Calu3 (cell line): ENCODE measurements around the gene CACNB4. TPM values are rescaled to one million over a fixed set of nuclear protein-coding genes. Genes with fewer than 3 reads are reported as not detected.

Experiments
- BruUV-seq: library from RNA; stranded (reverse); fragments of 400-500 nt; replicated peaks from 2 replicates; lab custom pipeline; 2021; lab: Mats Ljungman, UMichigan
- CTCF ChIA-PET: fragments of 300-600 bp; sonication (Branson Sonifier 250); formaldehyde crosslinking; loops from one replicate; lab custom pipeline; 2022; ENCODE audit warnings: antibody characterized with exemption; lab: Charles Lee
- DNase-seq: peaks from one replicate; pipeline ENCODE4 v3.0.0; 2022
- H3K27ac Mint-ChIP-seq: one replicate; pipeline ENCODE4 v1.8.0; 2022; ENCODE audit warnings: mixed read lengths; ENCODE audit not compliant: unreplicated experiment
- H3K27me3 Mint-ChIP-seq: one replicate; pipeline ENCODE4 v1.8.0; 2022; ENCODE audit warnings: mixed read lengths; ENCODE audit not compliant: unreplicated experiment
- H3K36me3 Mint-ChIP-seq: one replicate; pipeline ENCODE4 v1.8.0; 2022; ENCODE audit warnings: mild to moderate bottlenecking, moderate library complexity, mixed read lengths; ENCODE audit not compliant: insufficient read depth, unreplicated experiment
- H3K4me1 Mint-ChIP-seq: one replicate; pipeline ENCODE4 v1.8.0; 2022; ENCODE audit warnings: mild to moderate bottlenecking, low read depth, mixed read lengths; ENCODE audit not compliant: unreplicated experiment
- H3K4me3 Mint-ChIP-seq: one replicate; pipeline ENCODE4 v1.8.0; 2022; ENCODE audit warnings: mild to moderate bottlenecking, low read depth, moderate library complexity, mixed read lengths; ENCODE audit not compliant: unreplicated experiment
- H3K9me3 Mint-ChIP-seq: one replicate; pipeline ENCODE4 v1.8.0; 2022; ENCODE audit warnings: low read depth, mixed read lengths; ENCODE audit not compliant: unreplicated experiment
- CTCF ChIP-seq: fragments of 200-600 bp; IDR thresholded peaks from one replicate; pipeline ENCODE4 v1.8.0; 2022; ENCODE audit warnings: antibody characterized with exemption; ENCODE audit not compliant: unreplicated experiment
- intact Hi-C: fragments of 100-400 bp; cut with micrococcal nuclease; formaldehyde crosslinking; loops from one replicate; pipeline ENCODE4 v1.10.0; 2022; ENCODE audit not compliant: unreplicated experiment
- total RNA-seq: library from RNA; stranded (reverse); gene quantifications from 2 replicates; pipeline ENCODE4 v1.2.3, GENCODE V29; 2022

The CACNB4 gene
- total RNA-seq, 1 experiment from 2014 or later: 0.33 TPM

DNA sequence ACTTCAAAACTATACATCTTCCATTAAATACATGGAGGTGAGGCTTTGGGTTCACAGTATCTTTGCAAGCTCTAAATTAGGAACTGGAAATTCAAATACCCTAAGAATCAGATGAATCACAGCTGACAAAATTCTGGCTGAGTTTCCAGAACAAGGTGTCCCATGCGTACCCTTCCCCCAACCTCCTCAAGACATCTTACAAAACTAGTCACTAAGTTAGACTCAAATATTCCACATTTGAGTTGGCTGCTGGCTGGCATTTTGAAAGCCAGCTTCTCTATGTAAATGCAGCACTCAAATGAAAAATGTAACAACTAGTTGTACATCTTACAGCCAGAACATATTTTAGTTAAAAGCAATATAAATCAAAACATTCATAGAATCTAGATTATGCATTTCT, 139.6 kb downstream of the CACNB4 start:
- H3K27ac Mint-ChIP-seq: no peak overlapping the region
- DNase-seq: no peak
- H3K36me3 Mint-ChIP-seq: no peaks in the 10 kb centered on the region
- no peaks in the 10 kb centered on the region for H3K9me3 Mint-ChIP-seq
- H3K27me3 Mint-ChIP-seq: peaks cover under 1% of the 10 kb centered on the region
- H3K4me1 Mint-ChIP-seq: no peaks in the 10 kb centered on the region
- intact Hi-C loops: no loop called here
- no TSS peak for BruUV-seq
- no peak for TF ChIP-seq CTCF
- CTCF ChIA-PET: no interaction called here
- no peak overlapping the region for H3K4me3 Mint-ChIP-seq

GRCh38 chr2:151953467-151953866, 145.4 kb downstream of the CACNB4 start:
- Mint-ChIP-seq H3K27ac (no peak overlapping the region), H3K27me3 (peaks cover 23% of the 10 kb centered on the region), H3K36me3 (no peaks in the 10 kb centered on the region), H3K4me1 (no peaks in the 10 kb centered on the region), H3K9me3 (no peaks in the 10 kb centered on the region), H3K4me3 (no peak overlapping the region)
- intact Hi-C loops: no loop called here
- BruUV-seq: no TSS peak
- no peak for DNase-seq
- TF ChIP-seq CTCF: no peak
- CTCF ChIA-PET: no interaction called here

DNA sequence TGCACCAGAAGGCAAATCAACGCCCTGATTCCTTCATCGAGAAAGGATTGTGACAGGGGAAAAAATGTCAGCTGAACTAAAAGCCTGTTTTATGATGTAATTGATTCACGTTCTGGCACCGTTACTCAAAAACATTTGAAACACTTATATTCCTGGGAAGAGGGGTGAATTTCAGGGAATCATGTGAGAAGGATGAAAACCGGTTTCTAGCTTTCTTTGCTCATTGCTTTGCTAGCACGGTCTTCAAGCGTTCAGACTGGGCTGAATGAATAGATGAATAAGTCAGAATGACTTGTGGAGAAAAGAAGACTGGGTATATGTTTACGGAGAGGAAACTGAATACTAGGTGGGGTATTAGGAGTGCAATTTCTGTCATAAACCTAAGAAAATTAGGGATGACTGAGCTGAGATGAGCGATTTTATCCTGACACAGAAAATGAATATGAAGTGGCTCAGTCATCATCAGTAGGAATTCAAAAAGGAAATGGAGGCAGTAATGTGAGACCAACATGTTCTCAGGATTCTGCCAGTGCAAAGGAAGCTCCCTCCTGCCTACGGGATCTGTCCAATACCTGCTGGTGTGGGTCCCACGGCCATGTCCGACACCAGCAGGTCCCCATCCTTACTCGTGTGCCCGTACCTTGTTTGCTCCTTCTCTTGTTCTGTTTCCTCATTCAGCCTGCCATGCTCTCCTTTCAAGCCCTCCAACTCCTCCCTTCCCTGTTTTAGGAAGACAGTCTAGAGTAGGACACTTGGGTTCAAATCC, 146.0 kb downstream of the CACNB4 start:
- H3K4me3 Mint-ChIP-seq: no peak overlapping the region
- H3K4me1 Mint-ChIP-seq: no peaks in the 10 kb centered on the region
- CTCF ChIA-PET: no interaction called here
- no peaks in the 10 kb centered on the region for H3K36me3 Mint-ChIP-seq
- BruUV-seq: no TSS peak
- DNase-seq: no peak
- H3K27ac Mint-ChIP-seq: no peak overlapping the region
- no peaks in the 10 kb centered on the region for H3K9me3 Mint-ChIP-seq
- intact Hi-C loops: no loop called here
- peaks cover 23% of the 10 kb centered on the region for H3K27me3 Mint-ChIP-seq
- TF ChIP-seq CTCF: no peak

DNA sequence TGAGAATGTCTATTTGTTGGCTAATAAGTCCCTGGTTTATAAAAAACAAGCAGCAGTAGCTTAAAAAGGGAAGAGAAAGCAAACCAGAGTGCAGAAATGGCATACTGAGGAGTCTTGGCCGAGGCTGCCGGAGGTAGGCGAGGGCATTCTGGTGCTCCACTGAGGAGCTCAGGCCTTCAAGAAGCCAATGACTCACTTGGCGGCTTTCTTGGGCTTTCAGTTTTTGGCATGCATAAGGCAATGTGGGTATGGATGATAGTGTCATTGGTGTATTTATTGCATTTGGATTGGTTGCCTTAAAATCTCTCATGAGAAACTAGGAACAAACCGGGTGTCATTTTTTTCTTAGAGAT, 151.1 kb downstream of the CACNB4 start:
- H3K27me3 Mint-ChIP-seq: peaks cover 8% of the 10 kb centered on the region
- H3K4me1 Mint-ChIP-seq: no peaks in the 10 kb centered on the region
- no peak for DNase-seq
- intact Hi-C loops: no loop called here
- no peak overlapping the region for H3K4me3 Mint-ChIP-seq
- TF ChIP-seq CTCF: no peak
- no peaks in the 10 kb centered on the region for H3K9me3 Mint-ChIP-seq
- H3K36me3 Mint-ChIP-seq: no peaks in the 10 kb centered on the region
- no peak overlapping the region for H3K27ac Mint-ChIP-seq
- CTCF ChIA-PET: interaction anchor here (0.7 kb wide), 1 partner anchor 381 kb away, joined by 4 read pairs; no protein-coding TSS in a partner anchor
- BruUV-seq: no TSS peak
